ENCODE data around the gene CCRL2. TPM values are rescaled to one million over a fixed set of nuclear protein-coding genes. Genes with fewer than 3 reads are reported as not detected.

The CCRL2 gene, protein sequence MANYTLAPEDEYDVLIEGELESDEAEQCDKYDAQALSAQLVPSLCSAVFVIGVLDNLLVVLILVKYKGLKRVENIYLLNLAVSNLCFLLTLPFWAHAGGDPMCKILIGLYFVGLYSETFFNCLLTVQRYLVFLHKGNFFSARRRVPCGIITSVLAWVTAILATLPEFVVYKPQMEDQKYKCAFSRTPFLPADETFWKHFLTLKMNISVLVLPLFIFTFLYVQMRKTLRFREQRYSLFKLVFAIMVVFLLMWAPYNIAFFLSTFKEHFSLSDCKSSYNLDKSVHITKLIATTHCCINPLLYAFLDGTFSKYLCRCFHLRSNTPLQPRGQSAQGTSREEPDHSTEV
- 6.2 and 8.0 TPM in 2 replicates for total RNA-seq

GRCh38 chr3:46406788-46407611, at the start of gene CCRL2, which contains the start of gene CCR5AS:
Gene CCRL2, plus strand, starts transcription at chr3:46407259. Its CDS starts 821 bp downstream, at chr3:46408080.
Gene CCR5AS, minus strand, starts transcription at chr3:46407066.

GRCh38 chr3:46370839-46371518, 36.1 kb upstream of the CCRL2 start, which contains the start of gene CCR5:
Gene CCR5, plus strand, starts transcription at chr3:46370946. Its CDS starts 1,957 bp downstream, at chr3:46372903.

Other genes with a start within 250 kb of the CCRL2 start
- gene CCR1, start 198.9 kb upstream of the CCRL2 start, total RNA-seq: 0.65 and 1.3 TPM in 2 replicates
- 0.13 TPM in 1 of 2 replicates, not detected in the other for gene CCR3, start 164.8 kb upstream of the CCRL2 start, total RNA-seq
- not detected in 2 replicates for gene CCR2, start 53.1 kb upstream of the CCRL2 start, total RNA-seq
- gene CCR5, start 36.3 kb upstream of the CCRL2 start, total RNA-seq: under 0.01 TPM in 1 of 2 replicates, not detected in the other
- gene LTF, start 57.6 kb downstream of the CCRL2 start, total RNA-seq: 0.26 TPM in 1 of 2 replicates, not detected in the other
- gene RTP3, start 90.7 kb downstream of the CCRL2 start, total RNA-seq: not detected in 2 replicates
- 10.5 and 18.0 TPM in 2 replicates for gene LRRC2, start 159.0 kb downstream of the CCRL2 start, total RNA-seq
- gene FAM240A, start 205.3 kb downstream of the CCRL2 start, total RNA-seq: 0.65 and 3.0 TPM in 2 replicates

All from articular chondrocyte of knee joint (primary cell).